H9 (cell line): ENCODE results near the gene PCGF5. TPM values are rescaled to one million over a fixed set of nuclear protein-coding genes. Genes with fewer than 3 reads are reported as not detected.

Source experiments
- DNase-seq: peaks from one replicate; pipeline ENCODE4 v3.0.0-alpha.2; 2017
- H2AFZ ChIP-seq: one replicate; pipeline ENCODE4 v1.6.1; 2013; ENCODE audit warnings: mild to moderate bottlenecking, low read length, control low read depth, moderate library complexity
- H2AK5ac ChIP-seq: 2 replicates; pipeline ENCODE4 v1.6.1; 2013; ENCODE audit warnings: low read length, control low read depth, mixed read lengths; ENCODE audit not compliant: insufficient read length
- H2BK120ac ChIP-seq: one replicate; pipeline ENCODE4 v1.6.1; 2013; ENCODE audit warnings: low read depth, mild to moderate bottlenecking, low read length, control low read depth, inconsistent platforms; ENCODE audit not compliant: poor library complexity, severe bottlenecking
- H2BK12ac ChIP-seq: 2 replicates; pipeline ENCODE4 v1.6.1; 2013; ENCODE audit warnings: low read length, control low read depth, mixed read lengths, low read depth; ENCODE audit not compliant: insufficient read length
- H2BK15ac ChIP-seq: 2 replicates; pipeline ENCODE4 v1.6.1; 2013; ENCODE audit warnings: low read depth, low read length, control low read depth
- H2BK20ac ChIP-seq: one replicate; pipeline ENCODE4 v1.6.1; 2013; ENCODE audit warnings: low read depth, mild to moderate bottlenecking, low read length, control low read depth, inconsistent platforms; ENCODE audit not compliant: poor library complexity, severe bottlenecking
- H2BK5ac ChIP-seq: 2 replicates; pipeline ENCODE4 v1.6.1; 2013; ENCODE audit warnings: low read length, control low read depth, mixed read lengths; ENCODE audit not compliant: insufficient read length
- H3K14ac ChIP-seq: 2 replicates; pipeline ENCODE4 v1.6.1; 2013; ENCODE audit warnings: low read length, control low read depth; ENCODE audit not compliant: insufficient read depth
- H3K18ac ChIP-seq: 2 replicates; pipeline ENCODE4 v1.6.1; 2013; ENCODE audit warnings: low read depth, mild to moderate bottlenecking, mixed read lengths, low read length, control low read depth; ENCODE audit not compliant: insufficient read length
- H3K23ac ChIP-seq: 2 replicates; pipeline ENCODE4 v1.6.1; 2013; ENCODE audit warnings: low read length, control low read depth, mixed read lengths, low read depth; ENCODE audit not compliant: insufficient read length
- H3K23me2 ChIP-seq: 2 replicates; pipeline ENCODE4 v1.6.1; 2013; ENCODE audit warnings: low read depth, mild to moderate bottlenecking, mixed read lengths, low read length, control low read depth; ENCODE audit not compliant: insufficient read length, poor library complexity, severe bottlenecking
- H3K27ac ChIP-seq: 2 replicates; pipeline ENCODE4 v1.5.1; 2013; ENCODE audit warnings: low read length, control low read depth, mixed read lengths, low read depth; ENCODE audit not compliant: insufficient read length
- H3K27me3 ChIP-seq: 2 replicates; pipeline ENCODE4 v1.6.1; 2013; ENCODE audit warnings: low read length, control low read depth, inconsistent platforms; ENCODE audit not compliant: insufficient read depth
- H3K4ac ChIP-seq: 2 replicates; pipeline ENCODE4 v1.6.1; 2013; ENCODE audit warnings: low read depth, mild to moderate bottlenecking, control low read depth, inconsistent platforms, low read length, moderate library complexity
- H3K4me1 ChIP-seq: 2 replicates; pipeline ENCODE4 v1.6.1; 2013; ENCODE audit warnings: low read length, control low read depth, inconsistent platforms; ENCODE audit not compliant: insufficient read depth
- H3K4me2 ChIP-seq: 2 replicates; pipeline ENCODE4 v1.6.1; 2013; ENCODE audit warnings: low read length, control low read depth, mixed read lengths; ENCODE audit not compliant: insufficient read length, insufficient read depth
- H3K56ac ChIP-seq: 2 replicates; pipeline ENCODE4 v1.6.1; 2013; ENCODE audit warnings: low read depth, mild to moderate bottlenecking, mixed read lengths, low read length, control low read depth; ENCODE audit not compliant: insufficient read length
- H3K79me1 ChIP-seq: 2 replicates; pipeline ENCODE4 v1.6.1; 2013; ENCODE audit warnings: low read depth, mild to moderate bottlenecking, moderate library complexity, low read length, control low read depth, inconsistent platforms; ENCODE audit not compliant: insufficient read depth, poor library complexity, severe bottlenecking
- H3K79me2 ChIP-seq: 2 replicates; pipeline ENCODE4 v1.6.1; 2013; ENCODE audit warnings: low read length, control low read depth, inconsistent platforms; ENCODE audit not compliant: insufficient read depth
- H3K9ac ChIP-seq: 2 replicates; pipeline ENCODE4 v1.6.1; 2013; ENCODE audit warnings: low read length, control low read depth, mixed read lengths; ENCODE audit not compliant: insufficient read length; ENCODE audit errors: extremely low read depth
- H3K9me3 ChIP-seq: one replicate; pipeline ENCODE4 v1.6.1; 2013; ENCODE audit warnings: low read depth, low read length, inconsistent platforms; ENCODE audit not compliant: control insufficient read depth
- H3T11ph ChIP-seq: one replicate; pipeline ENCODE4 v1.6.1; 2013; ENCODE audit warnings: mild to moderate bottlenecking, low read length, control low read depth, inconsistent platforms
- H4K20me1 ChIP-seq: one replicate; pipeline ENCODE4 v1.6.1; 2013; ENCODE audit not compliant: control insufficient read depth, insufficient read length, insufficient read depth
- H4K5ac ChIP-seq: 2 replicates; pipeline ENCODE4 v1.6.1; 2013; ENCODE audit warnings: low read depth, mild to moderate bottlenecking, mixed read lengths, low read length, control low read depth; ENCODE audit not compliant: insufficient read length
- H4K8ac ChIP-seq: replicated peaks from 2 replicates; pipeline ENCODE4 v1.6.1; 2013; ENCODE audit warnings: low read length, control low read depth, mixed read lengths, low read depth; ENCODE audit not compliant: insufficient read length
- H4K91ac ChIP-seq: 2 replicates; pipeline ENCODE4 v1.6.1; 2013; ENCODE audit warnings: low read depth, mild to moderate bottlenecking, moderate library complexity, mixed read lengths, low read length, control low read depth; ENCODE audit not compliant: insufficient read length
- H3K27ac Mint-ChIP-seq, 3 experiments: 2 replicates in 2 of 3; 3 replicates in 1 of 3; pipeline ENCODE4 v1.8.0; 2020 to 2021; ENCODE audit warnings: mixed read lengths in 3 of 3, mild to moderate bottlenecking in 1 of 3, moderate library complexity in 1 of 3
- H3K27me3 Mint-ChIP-seq: 2 replicates; pipeline ENCODE4 v1.8.0; 2021; ENCODE audit warnings: low read depth, mild to moderate bottlenecking, moderate library complexity, mixed read lengths
- H3K36me3 Mint-ChIP-seq, 3 experiments: 2 replicates in 2 of 3; 3 replicates in 1 of 3; pipeline ENCODE4 v1.8.0; 2020 to 2021; ENCODE audit warnings: low read depth in 3 of 3, mixed read lengths in 3 of 3; ENCODE audit not compliant: insufficient read depth in 1 of 3
- H3K4me1 Mint-ChIP-seq, 2 experiments: 2 replicates each; pipeline ENCODE4 v1.8.0; 2020; ENCODE audit warnings: mixed read lengths in 2 of 2
- H3K4me3 Mint-ChIP-seq, 2 experiments: 2 replicates in 1 of 2; 3 replicates in 1 of 2; pipeline ENCODE4 v1.8.0; 2020 to 2021; ENCODE audit warnings: mild to moderate bottlenecking in 2 of 2, mixed read lengths in 2 of 2, moderate library complexity in 1 of 2
- H3K9me3 Mint-ChIP-seq, 2 experiments: 2 replicates in 1 of 2; 3 replicates in 1 of 2; pipeline ENCODE4 v1.8.0; 2020; ENCODE audit warnings: mild to moderate bottlenecking in 2 of 2, mixed read lengths in 2 of 2, moderate library complexity in 1 of 2
- WGBS: extraction: QIAGEN DNeasy Blood & Tissue Kit; methylation state at CpG from one replicate; pipeline ENCODE4 v1.1.7; 2013; ENCODE audit warnings: missing lambda C conversion rate, low lambda C conversion rate, mixed read lengths; ENCODE audit not compliant: insufficient read length; ENCODE audit errors: extremely low coverage; 5-methylcytosine and 5-hydroxymethylcytosine counted together
- total RNA-seq: library from RNA; stranded (reverse); gene quantifications from 2 replicates; pipeline ENCODE4 v1.2.1, GENCODE V29; 2021
- TF ChIP-seq, protein P1 (sequence below): fragments of 200-600 bp; sonication (generic); conservative IDR thresholded peaks from 3 replicates; pipeline ENCODE4 v1.8.0; 2021; ENCODE audit warnings: antibody characterized with exemption, mild to moderate bottlenecking

Gene PCGF5
- total RNA-seq, 1 experiment from 2014 or later: 6.9 TPM

DNA sequence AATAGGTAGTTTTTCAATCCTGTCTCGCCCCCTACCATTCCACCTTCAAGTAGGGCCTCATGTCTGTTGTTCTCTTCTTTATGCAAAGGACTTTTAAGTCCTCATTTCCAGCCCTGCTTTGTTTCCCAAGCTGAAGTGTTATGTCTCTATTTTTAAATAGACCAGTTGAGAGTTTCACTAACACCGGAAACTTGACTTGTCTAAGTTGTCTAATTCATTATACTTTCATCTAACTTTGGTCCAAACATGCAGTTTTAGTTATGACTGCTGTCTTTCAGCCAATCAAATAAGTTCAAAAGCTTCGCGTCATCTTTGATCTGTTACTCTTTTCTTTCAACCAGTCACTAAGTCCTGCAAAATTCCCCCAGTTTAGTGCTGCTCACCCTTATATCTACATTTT lies 32.8 kb downstream of the PCGF5 start:
- no peaks in the 10 kb centered on the region for H3K79me2 ChIP-seq
- H3K4me1 ChIP-seq: no peaks in the 10 kb centered on the region
- H3K23me2 ChIP-seq: no peaks in the 10 kb centered on the region
- H2BK20ac ChIP-seq: no peak overlapping the region
- H3K4me1 Mint-ChIP-seq: no peaks in the 10 kb centered on the region
- no peak overlapping the region for H2BK15ac ChIP-seq
- H2AFZ ChIP-seq: no peak overlapping the region
- H3K4ac ChIP-seq: no peak overlapping the region
- no peak overlapping the region for H3K4me3 Mint-ChIP-seq
- no peaks in the 10 kb centered on the region for H4K20me1 ChIP-seq
- H2AK5ac ChIP-seq: no peak overlapping the region
- H4K8ac ChIP-seq: no peak overlapping the region
- H3K27me3 Mint-ChIP-seq: peaks cover 1% of the 10 kb centered on the region; the same call in 1 of the 2 replicates
- H2BK120ac ChIP-seq: no peak overlapping the region
- H3K23ac ChIP-seq: no peak overlapping the region
- no peak overlapping the region for H3K9ac ChIP-seq
- no peak overlapping the region for H3K27ac Mint-ChIP-seq
- DNase-seq: no peak
- peaks cover 3 to 4% of the 10 kb centered on the region in 2 experiments; a peak in 2 of 5 replicates for H3K9me3 Mint-ChIP-seq
- H3K27ac ChIP-seq: no peak overlapping the region
- no peaks in the 10 kb centered on the region for H3K27me3 ChIP-seq
- no CpG with 5 or more reads among the region's 4 CpGs for WGBS
- H3T11ph ChIP-seq: no peak overlapping the region
- no peaks in the 10 kb centered on the region for H3K79me1 ChIP-seq
- no peak overlapping the region for H4K5ac ChIP-seq
- TF ChIP-seq, protein P1, sequence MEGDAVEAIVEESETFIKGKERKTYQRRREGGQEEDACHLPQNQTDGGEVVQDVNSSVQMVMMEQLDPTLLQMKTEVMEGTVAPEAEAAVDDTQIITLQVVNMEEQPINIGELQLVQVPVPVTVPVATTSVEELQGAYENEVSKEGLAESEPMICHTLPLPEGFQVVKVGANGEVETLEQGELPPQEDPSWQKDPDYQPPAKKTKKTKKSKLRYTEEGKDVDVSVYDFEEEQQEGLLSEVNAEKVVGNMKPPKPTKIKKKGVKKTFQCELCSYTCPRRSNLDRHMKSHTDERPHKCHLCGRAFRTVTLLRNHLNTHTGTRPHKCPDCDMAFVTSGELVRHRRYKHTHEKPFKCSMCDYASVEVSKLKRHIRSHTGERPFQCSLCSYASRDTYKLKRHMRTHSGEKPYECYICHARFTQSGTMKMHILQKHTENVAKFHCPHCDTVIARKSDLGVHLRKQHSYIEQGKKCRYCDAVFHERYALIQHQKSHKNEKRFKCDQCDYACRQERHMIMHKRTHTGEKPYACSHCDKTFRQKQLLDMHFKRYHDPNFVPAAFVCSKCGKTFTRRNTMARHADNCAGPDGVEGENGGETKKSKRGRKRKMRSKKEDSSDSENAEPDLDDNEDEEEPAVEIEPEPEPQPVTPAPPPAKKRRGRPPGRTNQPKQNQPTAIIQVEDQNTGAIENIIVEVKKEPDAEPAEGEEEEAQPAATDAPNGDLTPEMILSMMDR: no peak
- H3K4me2 ChIP-seq: no peak overlapping the region
- H3K36me3 Mint-ChIP-seq: 0 out of 7 replicates have a peak, but pooled peaks cover 0 to 1% (median 0%) of the 10 kb centered on the region in 3 experiments
- H3K14ac ChIP-seq: no peak overlapping the region
- H3K56ac ChIP-seq: no peak overlapping the region
- H2BK12ac ChIP-seq: no peak overlapping the region
- H3K9me3 ChIP-seq: no peaks in the 10 kb centered on the region
- no peak overlapping the region for H4K91ac ChIP-seq
- no peak overlapping the region for H2BK5ac ChIP-seq
- no peak overlapping the region for H3K18ac ChIP-seq
